Measurements from ENCODE around the gene WDPCP.

The WDPCP gene

GRCh38 chr2:63497576-63497975 lies 90.7 kb downstream of the WDPCP start:
- no peaks in the 10 kb centered on the region for H3K36me3 ChIP-seq (ENCODE audit: control insufficient read depth, low read length)
- no peaks in the 10 kb centered on the region for H3K79me2 ChIP-seq (ENCODE audit: control insufficient read depth, low read length)
- H4K20me1 ChIP-seq (ENCODE audit: control insufficient read depth, insufficient read depth, low read depth, low read length), result no peaks in the 10 kb centered on the region
- H3K4me1 ChIP-seq (ENCODE audit: control insufficient read depth, low read length), result peaks cover 7% of the 10 kb centered on the region
- H3K4me3 ChIP-seq (ENCODE audit: low read length), result no peak overlapping the region
- no peaks in the 10 kb centered on the region for H3K9me3 ChIP-seq (ENCODE audit: control insufficient read depth, insufficient read depth, low read length)
- H3K27ac ChIP-seq (ENCODE audit: low read depth, low read length), result no peak overlapping the region
- H3K4me2 ChIP-seq (ENCODE audit: low read length), result no peak overlapping the region
- H3K27me3 ChIP-seq (ENCODE audit: control insufficient read depth, low read length), result no peaks in the 10 kb centered on the region
- TF ChIP-seq CTCF (IDR thresholded peaks at IDR 0.05; ENCODE audit: low read depth, low read length, poor library complexity, severe bottlenecking) (no peak), EZH2phosphoT487 (IDR thresholded peaks at IDR 0.05; ENCODE audit: borderline replicate concordance, low read length) (no peak)
- no peaks in the 10 kb centered on the region for H3K9me2 ChIP-seq (replicated peaks; ENCODE audit: control insufficient read depth, low read length)
- no peaks in the 10 kb centered on the region for H3F3A ChIP-seq (ENCODE audit: control insufficient read depth, insufficient read depth)

GRCh38 chr2:63494968-63495367 lies 93.3 kb downstream of the WDPCP start:
- H3K27ac ChIP-seq (ENCODE audit: low read depth, low read length), result no peak overlapping the region
- H3K36me3 ChIP-seq (ENCODE audit: control insufficient read depth, low read length), result no peaks in the 10 kb centered on the region
- H3K4me3 ChIP-seq (ENCODE audit: low read length), result no peak overlapping the region
- H3K27me3 ChIP-seq (ENCODE audit: control insufficient read depth, low read length), result no peaks in the 10 kb centered on the region
- H3K4me1 ChIP-seq (ENCODE audit: control insufficient read depth, low read length), result peaks cover 7% of the 10 kb centered on the region
- no peaks in the 10 kb centered on the region for H3K9me3 ChIP-seq (ENCODE audit: control insufficient read depth, insufficient read depth, low read length)
- H3K9me2 ChIP-seq (replicated peaks; ENCODE audit: control insufficient read depth, low read length), result no peaks in the 10 kb centered on the region
- TF ChIP-seq CTCF (IDR thresholded peaks at IDR 0.05; ENCODE audit: low read depth, low read length, poor library complexity, severe bottlenecking), result no peak
- no peak for TF ChIP-seq EZH2phosphoT487 (IDR thresholded peaks at IDR 0.05; ENCODE audit: borderline replicate concordance, low read length)
- no peaks in the 10 kb centered on the region for H3F3A ChIP-seq (ENCODE audit: control insufficient read depth, insufficient read depth)
- no peaks in the 10 kb centered on the region for H4K20me1 ChIP-seq (ENCODE audit: control insufficient read depth, insufficient read depth, low read depth, low read length)
- no peak overlapping the region for H3K4me2 ChIP-seq (ENCODE audit: low read length)
- H3K79me2 ChIP-seq (ENCODE audit: control insufficient read depth, low read length), result no peaks in the 10 kb centered on the region

- no peaks in the 10 kb centered on the region for H3K9me2 ChIP-seq (replicated peaks; ENCODE audit: control insufficient read depth, low read length)
- TF ChIP-seq EZH2phosphoT487 (IDR thresholded peaks at IDR 0.05; ENCODE audit: borderline replicate concordance, low read length), result no peak
- TF ChIP-seq CTCF (IDR thresholded peaks at IDR 0.05; ENCODE audit: low read depth, low read length, poor library complexity, severe bottlenecking), result no peak
Measured at GRCh38 chr2:63494100-63494499, 94.2 kb downstream of the WDPCP start.

More at GRCh38 chr2:63494100-63494499, 94.2 kb downstream of the WDPCP start:
- no peak overlapping the region for H3K27ac ChIP-seq (ENCODE audit: low read depth, low read length)
- no peaks in the 10 kb centered on the region for H3K27me3 ChIP-seq (ENCODE audit: control insufficient read depth, low read length)
- no peaks in the 10 kb centered on the region for H3K36me3 ChIP-seq (ENCODE audit: control insufficient read depth, low read length)
- no peaks in the 10 kb centered on the region for H3K9me3 ChIP-seq (ENCODE audit: control insufficient read depth, insufficient read depth, low read length)
- peaks cover 7% of the 10 kb centered on the region for H3K4me1 ChIP-seq (ENCODE audit: control insufficient read depth, low read length)
- no peaks in the 10 kb centered on the region for H3K79me2 ChIP-seq (ENCODE audit: control insufficient read depth, low read length)
- H3K4me2 ChIP-seq (ENCODE audit: low read length), result no peak overlapping the region
- H4K20me1 ChIP-seq (ENCODE audit: control insufficient read depth, insufficient read depth, low read depth, low read length), result no peaks in the 10 kb centered on the region
- no peaks in the 10 kb centered on the region for H3F3A ChIP-seq (ENCODE audit: control insufficient read depth, insufficient read depth)
- H3K4me3 ChIP-seq (ENCODE audit: low read length), result no peak overlapping the region
